ENCODE measurements around the gene RTN4IP1. TPM values are rescaled to one million over a fixed set of nuclear protein-coding genes. Genes with fewer than 3 reads are reported as not detected.

RTN4IP1 gene
- total RNA-seq, 1 experiment from 2014 or later = 12.5 TPM

GRCh38 chr6:106581468-106581867 lies 47.8 kb downstream of the RTN4IP1 start:
- no peak overlapping the region for H3K23ac ChIP-seq (ENCODE audit: insufficient read length, low read depth, low read length)
- Mint-ChIP-seq H3K36me3 (ENCODE audit: insufficient read depth in 1 of 3, low read depth in 3 of 3) (peaks cover 4 to 37% (median 21%) of the 10 kb centered on the region in 3 experiments; a peak in 6 of 7 replicates), H3K9me3 (no peaks in the 10 kb centered on the region), H3K27ac (peak overlapping the region in 2 of 3 experiments; percentile 17 to 74; a peak in 4 of 7 replicates), H3K4me3 (no peak overlapping the region), H3K27me3 (ENCODE audit: low read depth) (no peaks in the 10 kb centered on the region), H3K4me1 (peaks cover 15 to 18% of the 10 kb centered on the region in 2 experiments)
- no peak overlapping the region for H2BK15ac ChIP-seq (ENCODE audit: low read depth, low read length)
- no peak overlapping the region for H2BK5ac ChIP-seq (ENCODE audit: insufficient read length, low read length)
- no peak overlapping the region for H4K91ac ChIP-seq (ENCODE audit: insufficient read length, low read depth, low read length)
- no peaks in the 10 kb centered on the region for H3K79me2 ChIP-seq (ENCODE audit: insufficient read depth, low read length)
- no peak overlapping the region for H2AFZ ChIP-seq (ENCODE audit: low read length)
- no peaks in the 10 kb centered on the region for H4K20me1 ChIP-seq (ENCODE audit: control insufficient read depth, insufficient read depth, insufficient read length)
- no peak overlapping the region for H2BK20ac ChIP-seq (ENCODE audit: low read depth, low read length, poor library complexity, severe bottlenecking)
- no peak overlapping the region for H4K8ac ChIP-seq (replicated peaks; ENCODE audit: insufficient read length, low read depth, low read length)
- H3K4me2 ChIP-seq (ENCODE audit: insufficient read depth, insufficient read length, low read length) = no peak overlapping the region
- H2BK120ac ChIP-seq (ENCODE audit: low read depth, low read length, poor library complexity, severe bottlenecking) = no peak overlapping the region
- TF ChIP-seq, protein P1, sequence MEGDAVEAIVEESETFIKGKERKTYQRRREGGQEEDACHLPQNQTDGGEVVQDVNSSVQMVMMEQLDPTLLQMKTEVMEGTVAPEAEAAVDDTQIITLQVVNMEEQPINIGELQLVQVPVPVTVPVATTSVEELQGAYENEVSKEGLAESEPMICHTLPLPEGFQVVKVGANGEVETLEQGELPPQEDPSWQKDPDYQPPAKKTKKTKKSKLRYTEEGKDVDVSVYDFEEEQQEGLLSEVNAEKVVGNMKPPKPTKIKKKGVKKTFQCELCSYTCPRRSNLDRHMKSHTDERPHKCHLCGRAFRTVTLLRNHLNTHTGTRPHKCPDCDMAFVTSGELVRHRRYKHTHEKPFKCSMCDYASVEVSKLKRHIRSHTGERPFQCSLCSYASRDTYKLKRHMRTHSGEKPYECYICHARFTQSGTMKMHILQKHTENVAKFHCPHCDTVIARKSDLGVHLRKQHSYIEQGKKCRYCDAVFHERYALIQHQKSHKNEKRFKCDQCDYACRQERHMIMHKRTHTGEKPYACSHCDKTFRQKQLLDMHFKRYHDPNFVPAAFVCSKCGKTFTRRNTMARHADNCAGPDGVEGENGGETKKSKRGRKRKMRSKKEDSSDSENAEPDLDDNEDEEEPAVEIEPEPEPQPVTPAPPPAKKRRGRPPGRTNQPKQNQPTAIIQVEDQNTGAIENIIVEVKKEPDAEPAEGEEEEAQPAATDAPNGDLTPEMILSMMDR (conservative IDR thresholded peaks at IDR 0.05) = no peak
- H3K56ac ChIP-seq (ENCODE audit: insufficient read length, low read depth, low read length) = no peak overlapping the region
- H4K5ac ChIP-seq (ENCODE audit: insufficient read length, low read depth, low read length) = no peak overlapping the region
- H3K18ac ChIP-seq (ENCODE audit: insufficient read length, low read depth, low read length) = no peak overlapping the region
- H3K9ac ChIP-seq (ENCODE audit: extremely low read depth, insufficient read length, low read length) = no peak overlapping the region
- H2BK12ac ChIP-seq (ENCODE audit: insufficient read length, low read depth, low read length) = no peak overlapping the region
- WGBS (ENCODE audit: extremely low coverage, insufficient read length, low lambda C conversion rate) = no CpG with 5 or more reads among the region's 1 CpG
- H3K27me3 ChIP-seq (ENCODE audit: insufficient read depth, low read length) = no peaks in the 10 kb centered on the region
- no peak overlapping the region for H3K14ac ChIP-seq (ENCODE audit: insufficient read depth, low read length)
- H3T11ph ChIP-seq (ENCODE audit: low read length) = no peak overlapping the region
- H3K9me3 ChIP-seq (ENCODE audit: control insufficient read depth, low read depth, low read length) = no peaks in the 10 kb centered on the region
- H3K4me1 ChIP-seq (ENCODE audit: insufficient read depth, low read length) = no peaks in the 10 kb centered on the region
- no peak overlapping the region for H3K27ac ChIP-seq (ENCODE audit: insufficient read length, low read depth, low read length)
- H3K4ac ChIP-seq (ENCODE audit: low read depth, low read length) = no peak overlapping the region
- no peaks in the 10 kb centered on the region for H3K23me2 ChIP-seq (ENCODE audit: insufficient read length, low read depth, low read length, poor library complexity, severe bottlenecking)
- H2AK5ac ChIP-seq (ENCODE audit: insufficient read length, low read length) = no peak overlapping the region
- no peak for DNase-seq
- no peaks in the 10 kb centered on the region for H3K79me1 ChIP-seq (ENCODE audit: insufficient read depth, low read depth, low read length, poor library complexity, severe bottlenecking)

Measured in H9 (cell line).